ENCODE measurements around the gene TEF. TPM values are rescaled to one million over a fixed set of nuclear protein-coding genes. Genes with fewer than 3 reads are reported as not detected.
"Not testable (repeated sequence)": the region's sequence is repeated elsewhere in the genome, so short reads cannot be mapped to it uniquely, and the experiment has no call there.

TEF gene
- total RNA-seq, 2 donors from 2014 or later = 12.7 to 28.9 TPM

- Histone ChIP-seq H3K4me1 (peaks cover 9% of the 10 kb centered on the region), H3K9me3 (no peaks in the 10 kb centered on the region), H3K36me3 (peaks cover 10% of the 10 kb centered on the region), H3K27ac (no peak overlapping the region), H3K9ac (ENCODE audit: low read depth in 2 of 2, low read length in 2 of 2) (no peak overlapping the region), H3K27me3 (no peaks in the 10 kb centered on the region), H3K4me3 (no peak overlapping the region)
- intact Hi-C loops (cut with DNase I) = no loop called here
- TF ChIP-seq CTCF (IDR thresholded peaks at IDR 0.05) = no peak
- DNase-seq = no peak
Observed at GRCh38 chr22:41394012-41394356, 12.2 kb downstream of the TEF start.

- H3K9ac ChIP-seq (ENCODE audit: low read depth in 2 of 2, low read length in 2 of 2) = no peak overlapping the region
- no peaks in the 10 kb centered on the region for H3K27me3 ChIP-seq
- peaks cover 9% of the 10 kb centered on the region for H3K4me1 ChIP-seq
- no peak overlapping the region for H3K27ac ChIP-seq
- H3K4me3 ChIP-seq = no peak overlapping the region
- DNase-seq = no peak
- TF ChIP-seq CTCF (IDR thresholded peaks at IDR 0.05) = no peak
- H3K9me3 ChIP-seq = no peaks in the 10 kb centered on the region
- H3K36me3 ChIP-seq = peaks cover 10% of the 10 kb centered on the region
- intact Hi-C loops (cut with DNase I) = no loop called here
Observed at GRCh38 chr22:41395531-41396240, 13.9 kb downstream of the TEF start.

- no peak overlapping the region for H3K4me3 ChIP-seq
- peak overlapping the region in 1 of 2 donors; percentile 59 for H3K9ac ChIP-seq (ENCODE audit: low read depth in 2 of 2, low read length in 2 of 2)
- intact Hi-C loops (cut with DNase I) = no loop called here
- TF ChIP-seq CTCF (IDR thresholded peaks at IDR 0.05) = no peak
- H3K36me3 ChIP-seq = peaks cover 10% of the 10 kb centered on the region
- peak; percentile 86 for DNase-seq
- peaks cover 11% of the 10 kb centered on the region for H3K4me1 ChIP-seq
- H3K27me3 ChIP-seq = no peaks in the 10 kb centered on the region
- peak overlapping the region; percentile 56 for H3K27ac ChIP-seq
- H3K9me3 ChIP-seq = no peaks in the 10 kb centered on the region
Observed at GRCh38 chr22:41397143-41397811, 15.5 kb downstream of the TEF start.

GRCh38 chr22:41398921-41399320 lies 17.2 kb downstream of the TEF start:
- Histone ChIP-seq H3K36me3 (peaks cover 10% of the 10 kb centered on the region), H3K27me3 (no peaks in the 10 kb centered on the region), H3K9me3 (no peaks in the 10 kb centered on the region), H3K27ac (no peak overlapping the region), H3K9ac (ENCODE audit: low read depth in 2 of 2, low read length in 2 of 2) (no peak overlapping the region), H3K4me1 (peaks cover 13% of the 10 kb centered on the region), H3K4me3 (no peak overlapping the region)
- intact Hi-C loops (cut with DNase I) = no loop called here
- TF ChIP-seq CTCF (IDR thresholded peaks at IDR 0.05) = no peak
- no peak for DNase-seq

GRCh38 chr22:41401781-41402648 lies 20.3 kb downstream of the TEF start:
- TF ChIP-seq CTCF (IDR thresholded peaks at IDR 0.05) = no peak
- H3K27ac ChIP-seq = peak overlapping the region; percentile 27
- peak; percentile 83 for DNase-seq
- no peaks in the 10 kb centered on the region for H3K9me3 ChIP-seq
- peaks cover 12% of the 10 kb centered on the region for H3K4me1 ChIP-seq
- intact Hi-C loops (cut with DNase I) = loop anchor here (5.0 kb wide), 1 partner anchor 130 kb away; no protein-coding TSS in a partner anchor
- H3K27me3 ChIP-seq = no peaks in the 10 kb centered on the region
- H3K36me3 ChIP-seq = no peaks in the 10 kb centered on the region
- H3K4me3 ChIP-seq = no peak overlapping the region
- peak overlapping the region in 1 of 2 donors; percentile 74 for H3K9ac ChIP-seq (ENCODE audit: low read depth in 2 of 2, low read length in 2 of 2)

GRCh38 chr22:41402851-41403250 lies 21.1 kb downstream of the TEF start:
- intact Hi-C loops (cut with DNase I) = loop anchor here (5.0 kb wide), 1 partner anchor 129 kb away; no protein-coding TSS in a partner anchor
- not testable (repeated sequence) for H3K27me3 ChIP-seq; H3K4me3 ChIP-seq; H3K36me3 ChIP-seq; H3K9me3 ChIP-seq; H3K9ac ChIP-seq (ENCODE audit: low read depth in 2 of 2, low read length in 2 of 2); DNase-seq; H3K4me1 ChIP-seq; H3K27ac ChIP-seq
